DMS153 (cell line): ENCODE data around the gene RAB1A.
A peak's percentile ranks its signal among the peaks of the same experiment; 100 is the strongest.

Experiments
- DNase-seq: peaks from one replicate; lab custom pipeline; 2025; lab: John Stamatoyannopoulos, UW

Gene RAB1A

GRCh38 chr2:65061146-65061909 is 68.6 kb downstream of the RAB1A start:
- no peak for DNase-seq

GRCh38 chr2:65059071-65059470 is 70.8 kb downstream of the RAB1A start:
- DNase-seq = no peak

GRCh38 chr2:65057391-65058052 is 72.4 kb downstream of the RAB1A start:
- DNase-seq = peak; percentile 67

GRCh38 chr2:65057054-65057375 is 72.9 kb downstream of the RAB1A start:
- no peak for DNase-seq

- peak; percentile 93 for DNase-seq
Measured at GRCh38 chr2:65056215-65057053, 73.5 kb downstream of the RAB1A start, which contains the start of gene CEP68. TSS of gene CEP68 (plus strand) at chr2:65056416. CDS start at chr2:65069445, 13,029 bp downstream.

GRCh38 chr2:65055422-65056214 is 74.3 kb downstream of the RAB1A start:
- peak; percentile 34 for DNase-seq

GRCh38 chr2:65054749-65055421 is 75.0 kb downstream of the RAB1A start:
- no peak for DNase-seq

- no peak for DNase-seq
Measured at GRCh38 chr2:65053199-65053598, 76.7 kb downstream of the RAB1A start.

GRCh38 chr2:65050931-65051330 is 79.0 kb downstream of the RAB1A start:
- DNase-seq = no peak

- DNase-seq = peak; percentile 63
Measured at GRCh38 chr2:65049010-65049639, 80.8 kb downstream of the RAB1A start.

GRCh38 chr2:65046633-65047407 is 83.1 kb downstream of the RAB1A start:
- DNase-seq = no peak

- no peak for DNase-seq
Measured at GRCh38 chr2:65045651-65046050, 84.3 kb downstream of the RAB1A start.

GRCh38 chr2:65044097-65044735 is 85.7 kb downstream of the RAB1A start:
- DNase-seq = no peak

GRCh38 chr2:65043001-65043400 is 86.9 kb downstream of the RAB1A start:
- no peak for DNase-seq

GRCh38 chr2:65040400-65041261 is 89.3 kb downstream of the RAB1A start:
- DNase-seq = peak; percentile 39

- no peak for DNase-seq
Measured at GRCh38 chr2:65039640-65040039, 90.3 kb downstream of the RAB1A start.

- DNase-seq = no peak
Measured at GRCh38 chr2:65037178-65037577, 92.7 kb downstream of the RAB1A start.
